ENCODE measurements around the gene NFX1. TPM values are rescaled to one million over a fixed set of nuclear protein-coding genes. Genes with fewer than 3 reads are reported as not detected.

The NFX1 gene
- total and polyA plus RNA-seq, 10 of the 15 experiments (the other 5 are each of a cell fraction or from before 2014, with no cell fraction given): 11.9 to 45.1 (median 36.1) TPM

DNA sequence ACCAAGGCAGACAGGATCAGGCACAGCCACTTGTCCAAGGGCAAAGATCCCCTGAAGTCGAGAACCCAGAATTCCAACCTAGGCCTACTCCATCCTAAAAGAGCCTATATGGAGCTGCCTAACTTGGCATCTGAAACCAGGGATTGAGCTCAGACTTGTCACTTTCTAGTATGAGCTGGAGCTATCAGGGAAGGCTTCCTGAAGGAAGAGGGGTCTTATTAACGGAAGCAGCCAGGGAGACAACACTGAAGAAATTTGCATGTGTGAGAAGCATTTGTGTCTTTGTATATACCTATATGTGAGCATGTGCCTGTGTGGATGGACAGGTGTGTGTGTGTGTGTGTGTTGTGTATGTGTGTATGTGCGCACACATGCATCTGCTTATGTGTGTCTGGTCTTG is 116.7 kb downstream of the NFX1 start (continued):
- TF ChIP-seq, protein P1, sequence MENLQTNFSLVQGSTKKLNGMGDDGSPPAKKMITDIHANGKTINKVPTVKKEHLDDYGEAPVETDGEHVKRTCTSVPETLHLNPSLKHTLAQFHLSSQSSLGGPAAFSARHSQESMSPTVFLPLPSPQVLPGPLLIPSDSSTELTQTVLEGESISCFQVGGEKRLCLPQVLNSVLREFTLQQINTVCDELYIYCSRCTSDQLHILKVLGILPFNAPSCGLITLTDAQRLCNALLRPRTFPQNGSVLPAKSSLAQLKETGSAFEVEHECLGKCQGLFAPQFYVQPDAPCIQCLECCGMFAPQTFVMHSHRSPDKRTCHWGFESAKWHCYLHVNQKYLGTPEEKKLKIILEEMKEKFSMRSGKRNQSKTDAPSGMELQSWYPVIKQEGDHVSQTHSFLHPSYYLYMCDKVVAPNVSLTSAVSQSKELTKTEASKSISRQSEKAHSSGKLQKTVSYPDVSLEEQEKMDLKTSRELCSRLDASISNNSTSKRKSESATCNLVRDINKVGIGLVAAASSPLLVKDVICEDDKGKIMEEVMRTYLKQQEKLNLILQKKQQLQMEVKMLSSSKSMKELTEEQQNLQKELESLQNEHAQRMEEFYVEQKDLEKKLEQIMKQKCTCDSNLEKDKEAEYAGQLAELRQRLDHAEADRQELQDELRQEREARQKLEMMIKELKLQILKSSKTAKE (IDR thresholded peaks at IDR 0.05; ENCODE audit: low read depth, poor library complexity, severe bottlenecking): no peak
- TF ChIP-seq CREM (IDR thresholded peaks at IDR 0.05; ENCODE audit: low read depth): no peak
- TF ChIP-seq FOXK2 (IDR thresholded peaks at IDR 0.05): no peak

GRCh38 chr9:33408087-33408486 is 117.8 kb downstream of the NFX1 start:
- peak; percentile 34; the same call in 2 of the 3 replicates for ATAC-seq
- in situ Hi-C loops (cut with MboI): no loop called here
- no peaks in the 10 kb centered on the region for H4K20me1 ChIP-seq (ENCODE audit: control insufficient read depth, insufficient read depth)
- H3K27me3 ChIP-seq (replicated peaks in 1 of 2; ENCODE audit: control insufficient read depth in 2 of 2, insufficient read depth in 2 of 2, low read length in 1 of 2): no peaks in the 10 kb centered on the region
- H3K36me3 ChIP-seq (ENCODE audit: control insufficient read depth in 2 of 2, insufficient read depth in 2 of 2, low read length in 1 of 2): no peaks in the 10 kb centered on the region
- no peak for DNase-seq (ENCODE audit: low read depth, low spot score)
- ChIA-PET RAD21 (ENCODE audit: unreplicated experiment) (no interaction called here), SMC1A (ENCODE audit: uncharacterized antibody, unreplicated experiment) (no interaction called here), POLR2A (no interaction called here), CTCF (interaction anchor here (1.1 to 2.5 kb wide), 4 partner anchors 32 to 59 kb away, joined by 3 to 7 read pairs (median 6); no protein-coding TSS in a partner anchor)
- no peak overlapping the region for H2AFZ ChIP-seq (ENCODE audit: control insufficient read depth, low read depth, low read length)
- no peaks in the 10 kb centered on the region for H3K9me3 ChIP-seq (replicated peaks; ENCODE audit: control insufficient read depth, insufficient read depth, low read length)
- TF ChIP-seq POLR2A (IDR thresholded peaks at IDR 0.05; ENCODE audit: low read depth, low read length) (no peak), ETV6 (conservative IDR thresholded peaks at IDR 0.05 in 1 of 2, IDR thresholded peaks at IDR 0.05 in 1 of 2; ENCODE audit: borderline replicate concordance in 1 of 2, low read depth in 1 of 2) (no peak), ZNF384 (IDR thresholded peaks at IDR 0.05; ENCODE audit: borderline replicate concordance, low read depth, low read length) (no peak), NRF1 (conservative IDR thresholded peaks at IDR 0.05; ENCODE audit: low read depth, low read length) (no peak), EP300 (IDR thresholded peaks at IDR 0.05; ENCODE audit: borderline replicate concordance in 1 of 2, control insufficient read depth in 1 of 2, low read depth in 2 of 2, low read length in 2 of 2) (no peak), MEF2B (IDR thresholded peaks at IDR 0.05; ENCODE audit: partially characterized antibody, poor library complexity, severe bottlenecking) (peak; percentile 33)
- no peaks in the 10 kb centered on the region for H3K79me2 ChIP-seq (ENCODE audit: control insufficient read depth, insufficient read depth, low read length)
- WGBS (ENCODE audit: insufficient coverage, insufficient replicate concordance, low lambda C conversion rate, missing lambda C conversion rate): 20% methylated on average over 5 of the region's 5 CpGs
- no peak overlapping the region for H3K27ac ChIP-seq (ENCODE audit: control insufficient read depth, insufficient read depth)
- FAIRE-seq: no peak
- no peak overlapping the region for H3K4me2 ChIP-seq (ENCODE audit: control insufficient read depth, insufficient read depth)
- H3K4me3 ChIP-seq: no peak overlapping the region
- no TSS peak for BruUV-seq (replicated peaks)
- no peak overlapping the region for H3K9ac ChIP-seq (ENCODE audit: control insufficient read depth, insufficient read depth, low read length)
- intact Hi-C loops (cut with micrococcal nuclease; ENCODE audit: unreplicated experiment): no loop called here
- no peaks in the 10 kb centered on the region for H3K4me1 ChIP-seq (ENCODE audit: control insufficient read depth, insufficient read depth, low read length)

Measured in GM12878 (cell line).